GM08714 (cell line): ENCODE data around the gene DCLRE1B.
"Not testable (repeated sequence)": the region's sequence is repeated elsewhere in the genome, so short reads cannot be mapped to it uniquely, and the experiment has no call there.

Experiments used
- H3K4me3 ChIP-seq: fragments of 200-500 bp; sonication (Bioruptor generic); 2 replicates; pipeline ENCODE4 v1.5.1; 2014; ENCODE audit warnings: mild to moderate bottlenecking, low read length, inconsistent platforms
- ZNF274 ChIP-seq: IDR thresholded peaks from 2 replicates; pipeline ENCODE4 v1.6.1; 2012; ENCODE audit warnings: mild to moderate bottlenecking, low read depth, low read length

Gene DCLRE1B

GRCh38 chr1:113943028-113943811, 38.1 kb downstream of the DCLRE1B start:
- H3K4me3 ChIP-seq = no peak overlapping the region
- no peak for TF ChIP-seq ZNF274

GRCh38 chr1:113945329-113945728, 40.2 kb downstream of the DCLRE1B start:
- no peak for TF ChIP-seq ZNF274

GRCh38 chr1:113946112-113946511, 41.0 kb downstream of the DCLRE1B start:
- no peak overlapping the region for H3K4me3 ChIP-seq
- no peak for TF ChIP-seq ZNF274

More at GRCh38 chr1:113945329-113945728, 40.2 kb downstream of the DCLRE1B start:
- no peak overlapping the region for H3K4me3 ChIP-seq

- TF ChIP-seq ZNF274 = no peak
- no peak overlapping the region for H3K4me3 ChIP-seq
These were observed 41.7 kb downstream of the DCLRE1B start for GRCh38 chr1:113946678-113947387.

- H3K4me3 ChIP-seq = no peak overlapping the region
- TF ChIP-seq ZNF274 = no peak
These were observed 42.4 kb downstream of the DCLRE1B start for GRCh38 chr1:113947388-113948107.

- H3K4me3 ChIP-seq = not testable (repeated sequence)
These were observed 43.0 kb downstream of the DCLRE1B start for GRCh38 chr1:113948151-113948550.

GRCh38 chr1:113949007-113949406, 43.9 kb downstream of the DCLRE1B start:
- H3K4me3 ChIP-seq = no peak overlapping the region
- no peak for TF ChIP-seq ZNF274

- no peak for TF ChIP-seq ZNF274
- no peak overlapping the region for H3K4me3 ChIP-seq
These were observed 45.8 kb downstream of the DCLRE1B start for GRCh38 chr1:113950908-113951307.

- TF ChIP-seq ZNF274 = no peak
- no peak overlapping the region for H3K4me3 ChIP-seq
These were observed 46.6 kb downstream of the DCLRE1B start for GRCh38 chr1:113951719-113952118.

- no peak for TF ChIP-seq ZNF274
These were observed 52.9 kb downstream of the DCLRE1B start for GRCh38 chr1:113957984-113958383.

GRCh38 chr1:113958691-113959090, 53.6 kb downstream of the DCLRE1B start:
- TF ChIP-seq ZNF274 = no peak
- H3K4me3 ChIP-seq = no peak overlapping the region

More at GRCh38 chr1:113957984-113958383, 52.9 kb downstream of the DCLRE1B start:
- H3K4me3 ChIP-seq = no peak overlapping the region

- TF ChIP-seq ZNF274 = no peak
- H3K4me3 ChIP-seq = no peak overlapping the region
These were observed 58.3 kb downstream of the DCLRE1B start for GRCh38 chr1:113963281-113963906.
